Activated CD8-positive, alpha-beta memory T cell treated with anti-CD3 and anti-CD28 coated beads, Interleukin-2, amount 50 U/mL, for 4 hours (primary cell): ENCODE data around the gene KRT82.
"Not testable (repeated sequence)": the region's sequence is repeated elsewhere in the genome, so short reads cannot be mapped to it uniquely, and the experiment has no call there.

Source experiments
- DNase-seq: peaks from one replicate; pipeline ENCODE4 v3.0.0-alpha.2; 2020

KRT82 gene

DNA sequence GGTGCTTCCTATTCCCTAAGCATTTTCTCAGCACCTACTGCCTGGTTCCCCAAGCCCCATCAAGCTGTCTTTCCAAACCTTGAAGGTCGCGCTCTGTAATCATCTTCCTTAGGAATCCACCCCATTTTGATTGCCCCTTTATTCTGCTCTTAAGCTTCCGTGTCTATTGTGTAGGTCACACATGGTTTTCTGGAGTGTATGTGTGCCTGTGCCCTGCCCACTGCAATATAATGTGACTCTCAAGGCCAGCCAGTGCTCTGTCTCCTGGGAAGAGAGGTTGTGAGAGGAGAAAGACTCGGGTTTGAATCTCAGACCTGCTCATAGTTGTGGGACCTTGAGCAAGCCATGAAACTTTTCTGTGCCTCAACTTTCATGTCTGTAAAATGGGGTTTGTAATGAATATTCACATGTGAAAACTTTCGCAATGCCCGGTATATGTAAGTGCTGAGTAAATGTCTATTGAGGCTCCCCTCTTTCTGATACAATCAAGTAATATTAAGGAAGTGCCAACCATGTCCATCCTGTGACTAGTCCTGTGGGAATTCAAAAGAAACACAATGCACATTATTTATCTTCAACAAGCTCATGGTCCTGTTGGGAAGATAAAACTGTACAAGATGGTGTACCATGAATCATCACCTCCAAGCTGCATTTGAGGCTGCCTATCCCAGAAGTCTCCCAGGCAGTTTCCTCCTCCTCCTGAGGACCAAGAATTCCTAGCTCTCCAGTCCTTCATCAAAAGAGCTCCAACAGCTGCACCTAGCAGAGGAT is 28.8 kb upstream of the KRT82 start:
- no peak for DNase-seq

DNA sequence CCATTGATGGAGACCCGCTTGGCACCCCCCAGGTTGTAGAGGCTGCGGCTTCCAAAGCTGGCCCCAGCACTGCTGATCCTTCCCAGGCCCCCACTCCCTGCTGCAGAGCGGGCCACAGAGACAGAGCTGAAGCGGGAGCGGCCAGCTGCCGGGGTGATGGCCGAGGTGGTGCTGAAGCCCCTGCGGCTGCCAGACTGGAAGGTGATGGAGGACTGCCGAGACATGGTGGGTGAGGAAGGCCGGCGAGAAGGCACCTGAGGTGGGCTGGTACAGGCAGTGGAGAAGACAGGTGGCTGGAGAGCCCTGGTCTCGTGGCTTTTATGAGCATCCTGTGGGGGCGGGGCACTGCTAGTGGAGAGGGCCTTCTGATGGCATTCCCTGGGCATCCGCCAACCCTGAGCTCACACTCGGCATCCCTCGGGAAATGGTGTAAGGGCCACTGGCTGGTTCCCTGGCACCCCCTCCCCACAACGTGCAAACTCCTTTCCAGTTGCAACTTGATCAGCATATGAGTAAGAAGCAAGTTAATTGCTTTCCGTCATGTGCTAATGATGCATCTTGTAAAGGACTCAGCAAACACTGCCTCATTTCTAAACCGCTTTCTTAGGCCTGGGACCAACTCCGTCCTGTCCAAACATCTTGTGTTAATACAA is 28.1 kb upstream of the KRT82 start, which contains the start of gene KRT75:
Gene KRT75, minus strand, starts transcription at position 291 of the 653 bp plus-strand sequence. Its CDS starts 67 bp downstream, at position 224.
- DNase-seq, result no peak

DNA sequence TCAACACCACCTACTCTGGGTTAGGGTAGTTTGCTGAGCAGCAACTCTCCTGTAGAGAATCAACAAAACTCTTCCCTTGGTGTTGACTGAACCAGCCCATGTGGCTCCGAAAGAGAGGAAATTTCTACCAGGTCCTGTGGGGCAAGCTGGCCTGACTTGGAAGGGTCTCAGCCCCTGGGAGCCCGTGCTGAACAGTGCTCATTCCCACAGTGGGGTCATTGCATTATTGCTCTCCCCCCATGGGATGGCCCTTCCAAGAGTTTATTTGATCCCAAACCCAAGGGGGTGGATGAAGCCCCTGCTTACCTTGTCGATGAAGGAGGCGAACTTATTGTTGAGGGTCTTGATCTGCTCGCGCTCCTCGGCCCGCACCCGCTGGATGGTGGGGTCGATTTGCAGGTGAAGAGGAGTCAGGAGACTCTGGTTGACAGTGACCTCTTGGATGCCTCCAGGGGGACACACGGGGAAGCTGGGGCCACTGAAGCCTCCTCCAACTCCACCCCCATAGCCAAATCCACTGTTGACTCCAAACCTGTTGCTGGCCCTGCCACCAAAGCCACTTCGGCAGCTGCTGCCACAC is 27.5 kb upstream of the KRT82 start:
- no peak for DNase-seq

DNA sequence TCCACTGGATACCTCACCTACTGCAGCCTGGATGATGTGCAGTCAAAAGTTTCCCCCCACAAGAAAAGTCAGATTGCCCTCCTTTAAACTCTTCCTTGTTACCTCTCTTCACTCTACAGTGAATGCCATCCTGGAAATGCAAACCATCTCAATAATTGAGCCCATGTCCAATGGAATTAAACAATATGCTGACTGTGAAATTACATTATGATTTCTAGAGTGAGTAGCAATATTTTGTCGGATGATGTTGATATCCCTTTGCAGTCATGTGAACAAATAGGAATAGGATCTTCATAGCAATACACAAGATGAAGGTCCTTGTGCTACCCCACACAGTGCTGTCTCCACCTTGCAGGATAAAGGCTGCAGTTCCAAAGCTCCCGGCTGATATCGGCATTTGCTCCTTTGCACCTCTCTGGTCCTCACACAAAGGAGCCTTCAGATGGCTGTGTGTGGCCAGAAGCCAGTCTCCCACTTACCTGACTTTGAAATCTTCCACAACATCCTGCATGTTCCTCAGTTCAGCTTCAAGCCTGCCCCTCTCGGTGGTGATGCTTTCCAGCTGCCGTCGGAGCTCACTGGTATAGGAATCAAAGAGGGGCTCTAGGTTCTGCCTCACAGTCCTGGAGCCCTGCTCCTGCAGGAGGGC is 26.5 kb upstream of the KRT82 start:
- DNase-seq, result no peak

DNA sequence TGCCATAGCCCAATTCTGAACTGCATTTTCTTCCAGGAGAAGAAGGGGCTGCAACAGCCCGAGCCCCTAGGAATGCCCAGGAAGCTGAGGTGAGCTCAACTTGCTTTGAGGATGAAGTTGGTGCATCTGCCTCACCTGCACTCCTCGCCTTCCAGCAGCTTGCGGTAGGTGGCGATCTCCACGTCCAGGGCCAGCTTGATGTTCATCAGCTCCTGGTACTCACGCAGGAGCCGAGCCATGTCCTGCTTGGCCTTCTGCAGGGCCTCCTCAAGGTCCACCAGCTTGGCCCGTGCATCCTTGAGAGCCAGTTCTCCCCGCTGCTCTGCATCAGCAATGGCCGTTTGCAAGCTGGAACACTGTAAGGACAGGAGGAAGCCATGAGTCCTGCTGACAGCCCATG is 22.0 kb upstream of the KRT82 start:
- no peak for DNase-seq

DNA sequence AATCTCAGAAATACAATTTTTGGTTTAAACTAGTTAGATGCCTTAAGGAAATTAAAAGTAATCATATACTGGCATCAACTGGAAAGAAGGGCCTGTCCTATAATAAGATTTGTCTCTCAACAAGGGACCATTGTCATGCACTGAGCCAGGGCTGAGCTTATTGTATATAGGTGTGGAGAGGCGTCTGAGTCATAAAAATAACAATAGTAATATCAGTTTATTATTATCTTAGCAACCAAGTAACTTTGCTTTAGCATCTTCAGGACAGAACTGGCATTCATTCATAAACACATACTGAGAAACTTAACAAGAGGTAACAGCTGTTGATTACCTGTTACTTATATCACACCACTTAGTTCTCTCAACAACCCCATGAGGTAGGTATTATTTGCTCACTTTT is 20.9 kb upstream of the KRT82 start:
- no peak for DNase-seq

DNA sequence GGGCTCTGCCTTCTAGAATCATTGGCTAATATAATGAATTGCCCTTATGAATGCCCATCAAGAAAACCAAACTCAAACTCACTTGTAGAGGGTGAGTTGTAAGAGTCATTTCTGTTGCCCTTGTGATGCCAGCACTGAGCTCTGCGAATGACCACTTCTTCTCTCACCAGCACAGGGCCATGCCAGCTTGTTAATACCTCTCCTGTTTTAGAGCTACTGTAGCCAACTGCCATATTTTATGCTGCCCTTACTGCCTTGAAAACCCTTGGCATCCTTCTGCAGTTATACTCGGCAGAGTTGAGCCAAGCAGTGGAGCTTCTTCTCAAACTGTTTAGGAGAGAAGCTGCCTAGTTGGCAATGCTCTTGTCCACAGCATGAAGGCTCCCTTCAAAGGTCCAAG is 19.9 kb upstream of the KRT82 start:
- DNase-seq, result no peak

DNA sequence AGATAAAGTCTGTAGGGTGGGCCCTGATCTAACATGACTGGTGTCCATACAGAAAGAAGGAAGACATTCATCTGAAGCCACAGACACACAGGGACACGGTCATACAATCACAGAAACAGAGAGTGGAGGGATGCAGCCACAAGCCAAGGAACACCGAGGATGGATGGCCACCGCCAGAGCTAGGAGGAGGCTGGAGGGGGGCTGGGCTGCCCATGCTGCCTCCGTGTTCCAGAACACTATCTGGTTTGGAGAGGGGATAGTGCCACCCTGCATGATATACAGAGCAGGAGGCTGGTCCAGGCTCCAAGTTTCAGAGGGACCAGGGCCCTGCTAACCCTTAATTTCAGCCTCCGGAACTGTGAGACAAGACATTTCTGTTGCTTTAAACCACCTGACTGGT is 19.3 kb upstream of the KRT82 start:
- no peak for DNase-seq

DNA sequence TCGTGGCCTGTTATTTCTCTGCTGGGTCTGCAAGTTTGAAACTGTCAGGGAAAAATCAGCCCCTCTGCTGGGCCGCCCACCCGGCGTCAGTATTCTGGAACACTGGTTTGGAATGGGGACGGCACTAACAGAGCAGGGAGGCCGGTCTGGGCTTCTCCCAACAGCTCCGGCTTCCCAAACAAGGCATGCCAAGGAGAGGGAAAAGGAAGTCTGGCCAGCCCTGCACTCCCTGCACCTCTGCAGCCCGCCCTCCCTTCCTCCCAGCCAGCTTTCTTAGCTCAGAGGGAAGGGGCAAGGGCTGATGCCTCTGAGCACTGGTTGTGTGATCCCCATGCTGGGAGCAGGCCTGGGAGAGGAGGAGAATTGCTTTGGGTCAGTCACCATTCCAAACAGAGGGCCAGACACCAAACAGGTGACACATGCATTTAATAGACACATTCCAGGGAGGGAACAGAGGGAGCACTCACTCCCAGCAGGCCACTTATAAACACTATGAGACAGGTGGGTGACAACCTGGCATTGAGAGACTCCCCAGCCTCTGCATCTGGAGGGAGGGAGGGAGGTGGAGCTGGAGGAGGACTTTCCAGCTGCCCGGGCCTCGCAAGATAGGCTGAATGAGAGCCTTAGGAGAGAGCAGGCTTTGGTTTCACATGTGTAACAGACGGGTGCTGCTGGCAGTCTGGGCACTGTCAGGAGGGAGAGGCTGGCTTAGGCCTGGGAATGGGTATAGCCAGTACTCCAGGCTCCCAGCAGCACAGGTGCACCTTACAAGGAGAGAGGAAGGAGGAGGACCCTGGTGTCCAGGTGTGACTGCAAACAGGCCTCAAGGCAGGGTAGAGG is 17.7 kb upstream of the KRT82 start:
- DNase-seq, result no peak

DNA sequence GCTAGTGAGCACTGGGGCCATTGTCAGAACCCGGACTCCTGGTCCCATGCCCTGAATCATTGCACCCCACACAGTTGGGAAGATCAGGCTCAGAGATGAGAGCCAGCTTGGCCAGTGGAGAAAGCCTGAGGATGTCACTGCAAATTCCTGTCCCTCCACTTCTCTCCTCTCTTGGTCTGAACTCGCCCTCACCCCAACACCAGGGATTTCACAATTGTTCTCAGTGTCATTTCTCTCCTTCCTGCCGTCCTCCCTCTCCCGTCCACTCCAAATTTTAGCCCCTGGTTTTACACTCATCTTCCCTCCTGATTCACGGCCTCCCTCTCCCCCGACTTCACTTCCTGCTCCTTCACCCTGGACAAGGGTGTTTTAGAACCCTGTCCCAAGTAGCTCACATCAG is 16.9 kb upstream of the KRT82 start:
- DNase-seq, result no peak

DNA sequence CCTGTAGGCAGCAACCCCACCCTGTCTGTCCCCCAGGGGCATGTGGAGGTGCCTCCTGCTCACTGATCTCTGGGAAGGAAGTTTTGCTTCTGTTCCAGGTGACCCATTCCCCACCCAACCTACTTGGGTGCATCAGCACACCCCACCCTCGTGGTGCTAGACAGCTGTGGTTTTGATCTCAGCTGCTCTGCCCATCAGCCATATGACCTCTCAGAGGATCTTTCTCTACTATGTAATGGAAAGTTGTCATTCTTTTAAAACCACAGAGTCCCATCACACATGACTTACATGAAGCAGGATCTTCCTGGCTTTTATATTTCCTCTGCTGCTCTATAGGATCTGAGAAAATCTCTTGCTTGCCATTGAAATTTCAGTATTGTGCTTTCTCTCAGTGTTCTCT is 13.5 kb upstream of the KRT82 start:
- DNase-seq, result no peak

DNA sequence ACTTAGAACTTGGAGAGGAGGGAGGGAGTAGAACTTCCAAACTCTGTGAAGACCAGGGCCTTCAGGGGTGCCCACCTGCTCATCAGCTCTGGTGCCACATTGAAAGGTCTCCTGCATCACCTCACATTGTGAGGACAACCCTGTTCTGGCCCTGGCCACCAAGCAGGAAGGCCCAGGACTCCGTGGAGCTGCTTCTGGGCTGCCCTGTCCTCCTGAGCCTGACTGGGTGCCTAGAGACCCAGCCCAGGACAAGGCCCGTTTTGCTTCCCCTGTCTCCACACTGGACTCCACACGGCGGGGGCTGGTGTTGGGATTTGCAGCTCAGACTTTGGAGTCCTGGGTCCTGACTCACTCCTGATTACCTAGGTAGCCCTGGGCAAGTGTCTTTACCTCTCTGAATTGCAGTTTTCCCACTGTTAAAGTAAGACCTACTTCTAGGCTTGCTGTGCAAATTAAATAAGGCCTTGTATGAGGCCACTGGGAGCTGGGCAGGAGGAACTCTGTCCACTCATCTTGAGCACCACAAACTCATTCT is 12.5 kb upstream of the KRT82 start:
- no peak for DNase-seq

DNA sequence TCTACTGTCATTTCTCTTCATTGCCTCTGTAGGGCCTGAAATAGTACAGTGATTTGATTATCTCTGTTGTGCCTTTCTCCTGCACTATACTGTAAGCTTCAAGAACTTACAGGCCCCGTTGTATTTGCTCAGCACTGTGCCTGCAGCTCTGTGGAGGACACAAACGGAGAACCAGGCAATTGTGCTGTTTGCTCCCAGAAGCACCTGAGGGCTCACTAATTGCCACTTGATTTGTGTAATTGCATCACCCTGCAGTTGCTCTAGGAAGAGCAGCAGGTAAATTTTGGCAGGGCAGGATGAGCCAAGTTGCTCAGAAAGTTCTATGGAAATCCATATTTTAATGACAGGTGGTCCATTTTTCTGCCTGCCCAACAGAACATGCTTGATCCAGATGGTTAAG is 11.6 kb upstream of the KRT82 start:
- no peak for DNase-seq

DNA sequence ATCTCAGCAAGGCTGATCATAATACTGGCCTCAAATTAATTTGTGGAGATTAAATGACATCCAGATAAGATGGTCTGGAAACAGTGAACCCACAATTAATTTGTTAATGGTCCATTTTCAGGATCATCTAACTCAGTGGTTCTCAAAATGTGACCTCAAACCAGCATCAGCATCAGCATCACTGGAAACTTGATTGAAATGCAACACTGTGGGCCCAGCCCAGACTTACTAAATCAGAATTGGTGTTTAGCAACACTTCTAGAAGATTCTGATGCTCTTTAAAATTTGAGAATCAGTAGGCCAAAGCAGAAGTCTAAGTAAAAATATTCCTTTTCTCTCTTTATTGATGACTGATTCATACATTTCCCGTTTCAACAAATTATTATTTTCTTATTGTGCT is 10.7 kb upstream of the KRT82 start:
- no peak for DNase-seq

DNA sequence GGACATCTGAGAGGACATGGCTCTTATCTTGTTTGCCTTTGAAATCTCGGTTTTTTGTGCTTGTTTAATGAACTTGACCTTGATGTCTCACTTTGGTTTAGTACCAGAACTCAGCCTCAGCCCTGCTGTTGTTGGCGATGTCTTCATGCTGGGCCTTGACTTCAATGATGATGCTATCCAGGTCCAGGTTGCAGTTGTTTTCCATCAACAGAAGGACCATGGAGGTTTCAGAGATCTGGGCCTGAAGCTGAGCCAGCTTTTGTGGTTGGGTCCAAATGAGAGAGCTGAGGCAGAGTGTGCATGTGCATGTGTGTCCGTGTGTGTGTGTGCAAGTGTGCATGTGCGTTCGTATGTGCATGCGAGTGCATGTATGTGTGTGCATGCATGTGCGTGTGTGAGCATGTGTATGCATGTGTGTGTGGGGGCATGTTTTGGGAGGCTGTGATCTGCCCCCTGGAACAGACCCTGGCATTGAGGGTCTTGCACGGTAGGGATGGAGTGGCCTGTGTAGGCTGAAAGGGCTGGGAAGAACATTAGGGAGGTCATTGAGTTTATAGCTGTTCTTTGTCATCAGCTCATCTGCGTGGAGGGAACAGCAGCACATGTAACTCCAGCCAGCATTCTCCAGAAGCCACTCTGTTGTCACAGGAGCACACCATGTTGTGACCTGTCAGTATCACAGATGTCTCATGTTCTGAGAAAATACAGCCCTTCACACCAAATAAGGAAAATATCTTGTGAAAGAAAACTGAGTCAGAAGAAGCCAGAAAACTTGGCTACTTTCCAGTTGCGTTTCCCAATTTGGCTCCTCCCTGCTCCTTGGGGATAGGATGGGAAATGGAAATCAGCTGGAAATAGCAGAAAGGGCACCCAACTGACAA is 10.0 kb upstream of the KRT82 start:
- DNase-seq, result no peak

DNA sequence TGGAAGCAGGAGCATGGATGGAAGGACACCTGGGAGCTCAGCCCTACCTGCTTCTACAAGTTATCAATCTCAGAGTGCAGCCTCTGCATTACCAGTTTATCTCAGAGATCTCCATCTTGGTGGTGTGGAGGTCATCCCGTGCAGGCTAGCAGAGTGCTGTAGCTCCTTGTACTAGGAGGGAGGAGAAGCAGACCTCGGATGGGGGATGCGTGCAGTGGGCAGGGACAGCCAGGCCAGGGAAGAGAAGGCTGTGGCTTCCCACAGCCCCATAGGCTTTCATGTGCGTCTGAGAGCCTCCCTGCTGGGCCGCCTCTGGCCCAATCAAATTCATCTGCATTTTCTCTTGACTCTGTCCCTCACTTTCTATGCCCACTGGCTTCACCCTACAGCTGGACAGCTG is 8.8 kb upstream of the KRT82 start:
- no peak for DNase-seq

DNA sequence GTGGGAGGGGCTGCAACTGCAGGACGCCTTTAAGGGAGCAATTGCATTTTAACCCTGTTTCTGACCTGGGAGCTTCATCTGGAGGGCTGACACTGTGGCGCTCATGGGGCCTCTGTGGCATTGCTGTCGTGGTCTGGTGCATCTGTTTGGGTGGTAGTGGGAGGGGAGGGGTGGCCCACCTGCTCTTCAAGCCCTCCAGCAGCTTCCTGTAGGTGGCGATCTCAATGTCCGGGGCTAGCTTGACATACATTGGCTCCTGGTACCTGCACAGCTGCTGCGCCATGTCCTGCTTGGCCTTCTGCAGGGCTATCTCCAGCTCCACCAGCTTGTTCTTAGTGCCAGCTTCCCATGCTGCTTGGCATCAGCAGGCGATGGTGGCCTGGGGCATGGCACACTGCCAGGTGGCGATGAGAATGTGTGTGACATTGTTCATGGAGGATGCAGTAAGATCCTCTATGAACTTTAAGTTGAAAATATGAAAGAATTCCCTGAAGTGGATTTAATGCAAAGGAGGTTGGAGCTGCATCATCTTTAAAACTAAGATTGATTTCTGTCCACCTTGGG is 7.7 kb upstream of the KRT82 start:
- no peak for DNase-seq

DNA sequence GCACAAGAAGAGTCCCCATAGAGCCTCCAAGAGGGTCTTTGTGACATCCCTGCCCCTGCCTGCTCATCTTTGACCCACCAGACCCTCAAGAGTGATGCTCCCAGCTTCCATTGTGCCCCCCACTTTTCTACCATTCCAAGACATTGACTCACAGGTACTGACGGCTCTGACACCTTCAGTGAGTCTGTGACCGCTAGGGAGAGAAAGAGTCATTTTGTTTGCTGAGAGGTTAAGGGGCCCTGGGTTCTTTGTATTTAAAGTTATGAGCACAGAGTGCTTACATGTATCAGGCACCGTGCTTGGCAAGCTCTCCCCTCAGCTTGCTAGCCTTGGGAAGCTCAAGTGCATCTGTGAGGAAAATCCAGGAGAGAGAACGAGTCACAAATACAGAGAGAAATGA is 7.1 kb upstream of the KRT82 start:
- no peak for DNase-seq

DNA sequence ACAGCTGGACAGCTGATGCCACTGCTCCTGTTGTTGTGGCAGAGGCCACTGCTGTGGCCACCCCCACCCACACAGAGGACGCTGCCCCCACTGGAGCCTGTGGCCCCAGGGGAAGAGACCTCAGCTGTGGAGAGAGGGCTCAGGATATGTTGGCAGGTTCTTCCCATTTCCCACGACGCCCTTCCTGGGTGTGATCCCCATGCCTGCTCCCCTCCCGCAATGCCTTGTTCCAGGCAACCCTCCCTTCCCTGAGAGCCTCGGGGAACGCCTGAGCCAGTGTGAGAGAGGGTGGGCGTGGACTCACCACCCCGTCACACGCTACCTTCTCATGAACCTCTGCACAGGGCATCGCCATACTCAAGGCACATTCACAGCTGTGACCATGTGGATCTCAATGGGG is 5.7 kb upstream of the KRT82 start:
- no peak for DNase-seq

DNA sequence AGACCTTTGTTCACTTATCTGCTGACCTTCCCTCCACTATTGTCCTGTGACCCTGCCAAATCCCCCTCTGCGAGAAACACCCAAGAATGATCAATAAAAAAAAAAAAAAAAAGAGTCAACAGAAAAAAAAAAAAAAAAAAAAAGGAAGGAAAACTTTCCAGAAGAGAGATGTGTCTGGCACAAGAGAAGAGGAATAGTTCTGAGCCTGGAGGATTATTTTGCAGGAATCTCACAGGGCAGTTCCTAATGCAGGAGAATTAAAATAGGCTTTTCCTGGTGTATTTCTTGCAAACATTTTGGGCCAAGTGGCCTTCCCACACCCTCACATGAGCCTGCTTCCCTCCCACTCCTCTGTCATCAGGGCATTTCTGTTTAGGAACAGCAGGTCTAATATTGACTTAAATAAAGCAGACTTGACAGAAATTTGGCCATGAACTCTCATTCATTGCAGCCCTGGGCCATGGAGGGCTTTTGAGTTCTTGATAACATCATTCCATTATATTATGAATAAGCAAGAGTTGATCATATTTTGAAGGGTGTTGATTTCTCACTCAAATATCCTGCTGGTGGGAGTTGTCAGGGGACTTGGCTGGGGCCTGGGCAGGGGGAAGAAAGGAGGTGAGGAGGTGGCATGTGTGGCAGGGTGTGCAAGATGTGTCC is 4.6 kb upstream of the KRT82 start:
- not testable (repeated sequence) for DNase-seq

DNA sequence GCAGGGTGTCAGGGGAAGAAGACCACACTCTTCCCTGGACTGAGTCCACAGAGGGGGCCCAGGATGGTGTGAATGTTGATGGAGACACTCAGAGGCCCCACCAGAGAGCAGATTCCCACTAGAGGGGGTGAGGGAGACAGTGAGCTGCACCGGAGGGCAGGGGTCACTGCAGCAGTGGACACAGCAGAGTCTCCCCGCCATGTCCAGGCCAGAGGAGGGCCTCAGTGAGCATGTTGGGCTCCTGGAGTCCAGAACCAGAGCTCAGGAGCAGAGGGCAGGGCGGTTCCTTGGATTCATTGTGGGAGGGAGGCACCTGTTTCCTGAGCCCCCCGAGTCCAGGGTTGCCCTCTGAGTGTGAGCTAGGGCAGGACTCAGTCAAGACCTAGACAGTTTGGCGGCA is 1.8 kb upstream of the KRT82 start:
- DNase-seq, result no peak
